ENCODE measurements around the gene ZNF620.
"Not testable (repeated sequence)": the region's sequence is repeated elsewhere in the genome, so short reads cannot be mapped to it uniquely, and the experiment has no call there.

The ZNF620 gene

GRCh38 chr3:40505599-40506462, at the start of gene ZNF620:
Gene ZNF620 (plus strand): TSS chr3:40506039. CDS start chr3:40506353, 314 bp downstream.
- peak; percentile 76 for DNase-seq

- no peak for DNase-seq
Observed at GRCh38 chr3:40456279-40456939, 49.4 kb upstream of the ZNF620 start.

- peak; percentile 78 for DNase-seq
Observed at GRCh38 chr3:40456940-40457823, 48.7 kb upstream of the ZNF620 start, which contains the start of gene RPL14. Gene RPL14 (plus strand): TSS chr3:40457339. CDS start chr3:40457472, 133 bp downstream.

- DNase-seq: no peak
Observed at GRCh38 chr3:40458473-40458872, 47.4 kb upstream of the ZNF620 start.

- DNase-seq: not testable (repeated sequence)
Observed at GRCh38 chr3:40460481-40460880, 45.4 kb upstream of the ZNF620 start.

GRCh38 chr3:40461161-40461560, 44.7 kb upstream of the ZNF620 start:
- no peak for DNase-seq

- DNase-seq: not testable (repeated sequence)
Observed at GRCh38 chr3:40462838-40463237, 43.0 kb upstream of the ZNF620 start.

GRCh38 chr3:40463579-40463978, 42.3 kb upstream of the ZNF620 start:
- no peak for DNase-seq

GRCh38 chr3:40464339-40465110, 41.3 kb upstream of the ZNF620 start:
- no peak for DNase-seq

GRCh38 chr3:40465111-40465407, 40.8 kb upstream of the ZNF620 start:
- DNase-seq: no peak

GRCh38 chr3:40465456-40465855, 40.4 kb upstream of the ZNF620 start:
- no peak for DNase-seq

- DNase-seq: no peak
Observed at GRCh38 chr3:40468018-40468417, 37.8 kb upstream of the ZNF620 start.

GRCh38 chr3:40470701-40471100, 35.1 kb upstream of the ZNF620 start:
- DNase-seq: no peak

GRCh38 chr3:40476478-40477470, 29.1 kb upstream of the ZNF620 start, which contains the start of gene ZNF619:
Gene ZNF619 (plus strand): TSS chr3:40477122. CDS start chr3:40477980, 858 bp downstream.
- peak; percentile 43 for DNase-seq

- no peak for DNase-seq
Observed at GRCh38 chr3:40477666-40478065, 28.2 kb upstream of the ZNF620 start.

- no peak for DNase-seq
Observed at GRCh38 chr3:40487172-40487571, 18.7 kb upstream of the ZNF620 start.

GRCh38 chr3:40490916-40491315, 14.9 kb upstream of the ZNF620 start:
- no peak for DNase-seq

GRCh38 chr3:40494698-40495097, 11.1 kb upstream of the ZNF620 start:
- DNase-seq: no peak

- DNase-seq: no peak
Observed at GRCh38 chr3:40497288-40497687, 8.6 kb upstream of the ZNF620 start.

- no peak for DNase-seq
Observed at GRCh38 chr3:40499952-40500351, 5.9 kb upstream of the ZNF620 start.

GRCh38 chr3:40502034-40502433, 3.8 kb upstream of the ZNF620 start:
- no peak for DNase-seq

All from NCI-H774 (cell line).